H9 (cell line): Measurements from ENCODE around the gene PLA2G2C. TPM values are rescaled to one million over a fixed set of nuclear protein-coding genes. Genes with fewer than 3 reads are reported as not detected.

Source experiments
- DNase-seq: peaks from one replicate; pipeline ENCODE4 v3.0.0-alpha.2; 2017
- H2AFZ ChIP-seq: one replicate; pipeline ENCODE4 v1.6.1; 2013; ENCODE audit warnings: mild to moderate bottlenecking, low read length, control low read depth, moderate library complexity
- H2AK5ac ChIP-seq: 2 replicates; pipeline ENCODE4 v1.6.1; 2013; ENCODE audit warnings: low read length, control low read depth, mixed read lengths; ENCODE audit not compliant: insufficient read length
- H2BK120ac ChIP-seq: one replicate; pipeline ENCODE4 v1.6.1; 2013; ENCODE audit warnings: low read depth, mild to moderate bottlenecking, low read length, control low read depth, inconsistent platforms; ENCODE audit not compliant: poor library complexity, severe bottlenecking
- H2BK12ac ChIP-seq: 2 replicates; pipeline ENCODE4 v1.6.1; 2013; ENCODE audit warnings: low read length, control low read depth, mixed read lengths, low read depth; ENCODE audit not compliant: insufficient read length
- H2BK15ac ChIP-seq: 2 replicates; pipeline ENCODE4 v1.6.1; 2013; ENCODE audit warnings: low read depth, low read length, control low read depth
- H2BK20ac ChIP-seq: one replicate; pipeline ENCODE4 v1.6.1; 2013; ENCODE audit warnings: low read depth, mild to moderate bottlenecking, low read length, control low read depth, inconsistent platforms; ENCODE audit not compliant: poor library complexity, severe bottlenecking
- H2BK5ac ChIP-seq: 2 replicates; pipeline ENCODE4 v1.6.1; 2013; ENCODE audit warnings: low read length, control low read depth, mixed read lengths; ENCODE audit not compliant: insufficient read length
- H3K14ac ChIP-seq: 2 replicates; pipeline ENCODE4 v1.6.1; 2013; ENCODE audit warnings: low read length, control low read depth; ENCODE audit not compliant: insufficient read depth
- H3K18ac ChIP-seq: 2 replicates; pipeline ENCODE4 v1.6.1; 2013; ENCODE audit warnings: low read depth, mild to moderate bottlenecking, mixed read lengths, low read length, control low read depth; ENCODE audit not compliant: insufficient read length
- H3K23ac ChIP-seq: 2 replicates; pipeline ENCODE4 v1.6.1; 2013; ENCODE audit warnings: low read length, control low read depth, mixed read lengths, low read depth; ENCODE audit not compliant: insufficient read length
- H3K23me2 ChIP-seq: 2 replicates; pipeline ENCODE4 v1.6.1; 2013; ENCODE audit warnings: low read depth, mild to moderate bottlenecking, mixed read lengths, low read length, control low read depth; ENCODE audit not compliant: insufficient read length, poor library complexity, severe bottlenecking
- H3K27ac ChIP-seq: 2 replicates; pipeline ENCODE4 v1.5.1; 2013; ENCODE audit warnings: low read length, control low read depth, mixed read lengths, low read depth; ENCODE audit not compliant: insufficient read length
- H3K27me3 ChIP-seq: 2 replicates; pipeline ENCODE4 v1.6.1; 2013; ENCODE audit warnings: low read length, control low read depth, inconsistent platforms; ENCODE audit not compliant: insufficient read depth
- H3K4ac ChIP-seq: 2 replicates; pipeline ENCODE4 v1.6.1; 2013; ENCODE audit warnings: low read depth, mild to moderate bottlenecking, control low read depth, inconsistent platforms, low read length, moderate library complexity
- H3K4me1 ChIP-seq: 2 replicates; pipeline ENCODE4 v1.6.1; 2013; ENCODE audit warnings: low read length, control low read depth, inconsistent platforms; ENCODE audit not compliant: insufficient read depth
- H3K4me2 ChIP-seq: 2 replicates; pipeline ENCODE4 v1.6.1; 2013; ENCODE audit warnings: low read length, control low read depth, mixed read lengths; ENCODE audit not compliant: insufficient read length, insufficient read depth
- H3K56ac ChIP-seq: 2 replicates; pipeline ENCODE4 v1.6.1; 2013; ENCODE audit warnings: low read depth, mild to moderate bottlenecking, mixed read lengths, low read length, control low read depth; ENCODE audit not compliant: insufficient read length
- H3K79me1 ChIP-seq: 2 replicates; pipeline ENCODE4 v1.6.1; 2013; ENCODE audit warnings: low read depth, mild to moderate bottlenecking, moderate library complexity, low read length, control low read depth, inconsistent platforms; ENCODE audit not compliant: insufficient read depth, poor library complexity, severe bottlenecking
- H3K79me2 ChIP-seq: 2 replicates; pipeline ENCODE4 v1.6.1; 2013; ENCODE audit warnings: low read length, control low read depth, inconsistent platforms; ENCODE audit not compliant: insufficient read depth
- H3K9ac ChIP-seq: 2 replicates; pipeline ENCODE4 v1.6.1; 2013; ENCODE audit warnings: low read length, control low read depth, mixed read lengths; ENCODE audit not compliant: insufficient read length; ENCODE audit errors: extremely low read depth
- H3K9me3 ChIP-seq: one replicate; pipeline ENCODE4 v1.6.1; 2013; ENCODE audit warnings: low read depth, low read length, inconsistent platforms; ENCODE audit not compliant: control insufficient read depth
- H3T11ph ChIP-seq: one replicate; pipeline ENCODE4 v1.6.1; 2013; ENCODE audit warnings: mild to moderate bottlenecking, low read length, control low read depth, inconsistent platforms
- H4K20me1 ChIP-seq: one replicate; pipeline ENCODE4 v1.6.1; 2013; ENCODE audit not compliant: control insufficient read depth, insufficient read length, insufficient read depth
- H4K5ac ChIP-seq: 2 replicates; pipeline ENCODE4 v1.6.1; 2013; ENCODE audit warnings: low read depth, mild to moderate bottlenecking, mixed read lengths, low read length, control low read depth; ENCODE audit not compliant: insufficient read length
- H4K8ac ChIP-seq: replicated peaks from 2 replicates; pipeline ENCODE4 v1.6.1; 2013; ENCODE audit warnings: low read length, control low read depth, mixed read lengths, low read depth; ENCODE audit not compliant: insufficient read length
- H4K91ac ChIP-seq: 2 replicates; pipeline ENCODE4 v1.6.1; 2013; ENCODE audit warnings: low read depth, mild to moderate bottlenecking, moderate library complexity, mixed read lengths, low read length, control low read depth; ENCODE audit not compliant: insufficient read length
- H3K27ac Mint-ChIP-seq, 3 experiments: 2 replicates in 2 of 3; 3 replicates in 1 of 3; pipeline ENCODE4 v1.8.0; 2020 to 2021; ENCODE audit warnings: mixed read lengths in 3 of 3, mild to moderate bottlenecking in 1 of 3, moderate library complexity in 1 of 3
- H3K27me3 Mint-ChIP-seq: 2 replicates; pipeline ENCODE4 v1.8.0; 2021; ENCODE audit warnings: low read depth, mild to moderate bottlenecking, moderate library complexity, mixed read lengths
- H3K36me3 Mint-ChIP-seq, 3 experiments: 2 replicates in 2 of 3; 3 replicates in 1 of 3; pipeline ENCODE4 v1.8.0; 2020 to 2021; ENCODE audit warnings: low read depth in 3 of 3, mixed read lengths in 3 of 3; ENCODE audit not compliant: insufficient read depth in 1 of 3
- H3K4me1 Mint-ChIP-seq, 2 experiments: 2 replicates each; pipeline ENCODE4 v1.8.0; 2020; ENCODE audit warnings: mixed read lengths in 2 of 2
- H3K4me3 Mint-ChIP-seq, 2 experiments: 2 replicates in 1 of 2; 3 replicates in 1 of 2; pipeline ENCODE4 v1.8.0; 2020 to 2021; ENCODE audit warnings: mild to moderate bottlenecking in 2 of 2, mixed read lengths in 2 of 2, moderate library complexity in 1 of 2
- H3K9me3 Mint-ChIP-seq, 2 experiments: 2 replicates in 1 of 2; 3 replicates in 1 of 2; pipeline ENCODE4 v1.8.0; 2020; ENCODE audit warnings: mild to moderate bottlenecking in 2 of 2, mixed read lengths in 2 of 2, moderate library complexity in 1 of 2
- CTCF ChIP-seq: fragments of 200-600 bp; sonication (generic); conservative IDR thresholded peaks from 3 replicates; pipeline ENCODE4 v1.8.0; 2021; ENCODE audit warnings: antibody characterized with exemption, mild to moderate bottlenecking
- whole genome bisulfite sequencing: extraction: QIAGEN DNeasy Blood & Tissue Kit; methylation state at CpG from one replicate; pipeline ENCODE4 v1.1.7; 2013; ENCODE audit warnings: missing lambda C conversion rate, low lambda C conversion rate, mixed read lengths; ENCODE audit not compliant: insufficient read length; ENCODE audit errors: extremely low coverage; 5-methylcytosine and 5-hydroxymethylcytosine counted together
- total RNA-seq: library from RNA; stranded (reverse); gene quantifications from 2 replicates; pipeline ENCODE4 v1.2.1, GENCODE V29; 2021

The PLA2G2C gene
- total RNA-seq, 1 experiment from 2014 or later = not detected

GRCh38 chr1:20119347-20119746, 67.0 kb downstream of the PLA2G2C start, which contains the start of gene PLA2G2D:
PLA2G2D (minus strand) TSS chr1:20119536; CDS start chr1:20119498, 38 bp downstream.
- WGBS = no CpG with 5 or more reads among the region's 2 CpGs
- Histone ChIP-seq H3K14ac (no peak within 1 kb of the TSS), H3K9me3 (no peaks in the 10 kb centered on the region), H3K4ac (no peak within 1 kb of the TSS), H3K27me3 (no peaks in the 10 kb centered on the region; the same call in 1 of the 2 replicates), H3K23me2 (no peaks in the 10 kb centered on the region), H2BK20ac (no peak within 1 kb of the TSS), H4K91ac (no peak within 1 kb of the TSS), H3T11ph (no peak within 1 kb of the TSS), H2AFZ (no peak within 1 kb of the TSS), H2BK5ac (peak within 1 kb of the TSS; percentile 35), H2BK12ac (no peak within 1 kb of the TSS), H3K23ac (no peak within 1 kb of the TSS), H3K79me2 (no peaks in the 10 kb centered on the region), H3K18ac (peak within 1 kb of the TSS; percentile 11), H3K4me1 (no peaks in the 10 kb centered on the region), H2AK5ac (no peak within 1 kb of the TSS), H3K56ac (no peak within 1 kb of the TSS), H3K4me2 (no peak within 1 kb of the TSS), H4K20me1 (no peaks in the 10 kb centered on the region), H3K79me1 (no peaks in the 10 kb centered on the region), H4K8ac (no peak within 1 kb of the TSS), H3K9ac (no peak within 1 kb of the TSS), H2BK15ac (no peak within 1 kb of the TSS), H2BK120ac (no peak within 1 kb of the TSS), H4K5ac (no peak within 1 kb of the TSS), H3K27ac (no peak within 1 kb of the TSS)
- no peak within 1 kb of the TSS for H3K4me3 Mint-ChIP-seq
- TF ChIP-seq CTCF = no peak
- H3K36me3 Mint-ChIP-seq = no peaks in the 10 kb centered on the region
- no peak within 1 kb of the TSS for H3K27ac Mint-ChIP-seq
- peaks cover 7 to 12% of the 10 kb centered on the region in 2 experiments for H3K4me1 Mint-ChIP-seq
- no peak for DNase-seq
- peaks cover 17% of the 10 kb centered on the region for H3K27me3 Mint-ChIP-seq
- H3K9me3 Mint-ChIP-seq = no peaks in the 10 kb centered on the region
